Testis (tissue), 2 donors: ENCODE data around the gene ABAT.

Experiments used
- CTCF ChIP-seq, 3 experiments: fragments of 450-650 bp in 2 of 3; fragments of 200-600 bp in 1 of 3; sonication (generic) in 1 of 3; IDR thresholded peaks; one replicate each; pipeline ENCODE4 v1.5.1; 2016 to 2019; ENCODE audit warnings: antibody characterized with exemption in 3 of 3, mild to moderate bottlenecking in 2 of 3, moderate library complexity in 1 of 3
- POLR2A ChIP-seq: fragments of 450-650 bp; IDR thresholded peaks from one replicate; pipeline ENCODE4 v1.6.1; 2017; ENCODE audit warnings: antibody characterized with exemption, mild to moderate bottlenecking, moderate library complexity

- TF ChIP-seq CTCF (IDR thresholded peaks at IDR 0.05) = no peak
- no peak for TF ChIP-seq POLR2A
Measured at GRCh38 chr16:8727857-8728618, 53.6 kb downstream of the ABAT start.
